ENCODE data around the gene ANXA5.

Gene ANXA5

DNA sequence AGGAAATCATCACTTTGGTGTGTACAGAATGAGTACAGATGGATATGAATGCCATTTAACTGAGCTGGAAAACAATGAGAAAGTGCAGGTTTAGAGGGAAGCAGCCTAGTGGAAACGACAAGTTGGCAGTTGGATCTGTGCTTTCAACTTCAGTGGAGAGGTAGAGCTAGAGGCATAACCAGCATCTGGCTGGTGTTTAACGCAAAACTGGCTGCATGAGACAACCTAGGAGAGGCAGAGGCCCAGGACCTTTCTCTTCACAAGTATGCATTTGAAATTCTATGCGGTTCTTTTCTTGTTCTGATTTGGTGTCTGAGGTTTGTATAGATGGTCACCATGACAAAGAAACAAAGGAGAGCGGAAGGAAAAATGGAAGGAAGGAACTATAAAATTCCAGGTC is 63.1 kb downstream of the ANXA5 start:
- no peak for DNase-seq

DNA sequence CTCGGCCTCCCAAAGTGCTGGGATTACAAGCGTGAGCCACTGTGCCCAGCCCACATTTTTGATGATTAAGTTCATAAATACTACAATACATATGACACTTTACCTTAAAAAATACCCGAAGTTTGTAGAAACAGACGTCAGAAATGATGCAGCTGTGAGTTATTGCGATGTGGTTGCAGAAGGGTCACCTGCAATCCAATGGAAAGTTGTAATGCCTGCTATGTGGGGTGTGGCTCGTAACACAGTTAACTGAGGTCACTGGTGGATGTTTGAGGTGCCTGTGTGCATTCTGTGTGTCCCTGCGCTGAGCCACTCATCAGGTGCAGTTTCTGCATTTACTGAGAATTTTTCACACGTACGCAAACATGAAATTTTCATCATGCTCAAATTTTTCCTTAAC is 64.1 kb downstream of the ANXA5 start:
- DNase-seq = no peak

Measured in suppressor macrophage (primary cell).